NOMO-1 (cell line): ENCODE data around the gene OR7C1.
"Not testable (repeated sequence)": the region's sequence is repeated elsewhere in the genome, so short reads cannot be mapped to it uniquely, and the experiment has no call there.

Experiments used
- DNase-seq, 2 experiments: peaks; one replicate each; lab custom pipeline; 2025; ENCODE audit not compliant: unreplicated experiment in 2 of 2; lab: John Stamatoyannopoulos, UW

OR7C1 gene

DNA sequence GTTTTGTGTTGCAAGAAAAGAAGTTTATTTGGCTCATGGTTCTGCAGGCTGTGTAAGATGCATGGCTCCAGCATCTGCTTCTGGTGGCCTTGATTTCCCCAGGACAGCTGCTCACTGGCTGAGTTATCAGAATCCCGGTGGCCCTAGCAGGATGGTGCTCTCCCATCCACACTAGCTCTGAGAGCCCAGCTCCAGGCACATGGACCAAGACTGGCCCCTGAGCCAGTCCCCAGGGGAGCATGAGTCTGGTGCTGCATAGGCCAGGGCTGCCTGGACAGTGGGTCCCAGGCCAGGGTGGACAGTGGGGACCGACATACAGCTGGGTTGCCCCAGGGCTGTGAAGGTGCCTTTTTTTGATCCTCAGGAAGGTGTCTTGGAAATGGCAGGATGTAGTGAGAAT, 67.0 kb downstream of the OR7C1 start:
- DNase-seq: no peak

DNA sequence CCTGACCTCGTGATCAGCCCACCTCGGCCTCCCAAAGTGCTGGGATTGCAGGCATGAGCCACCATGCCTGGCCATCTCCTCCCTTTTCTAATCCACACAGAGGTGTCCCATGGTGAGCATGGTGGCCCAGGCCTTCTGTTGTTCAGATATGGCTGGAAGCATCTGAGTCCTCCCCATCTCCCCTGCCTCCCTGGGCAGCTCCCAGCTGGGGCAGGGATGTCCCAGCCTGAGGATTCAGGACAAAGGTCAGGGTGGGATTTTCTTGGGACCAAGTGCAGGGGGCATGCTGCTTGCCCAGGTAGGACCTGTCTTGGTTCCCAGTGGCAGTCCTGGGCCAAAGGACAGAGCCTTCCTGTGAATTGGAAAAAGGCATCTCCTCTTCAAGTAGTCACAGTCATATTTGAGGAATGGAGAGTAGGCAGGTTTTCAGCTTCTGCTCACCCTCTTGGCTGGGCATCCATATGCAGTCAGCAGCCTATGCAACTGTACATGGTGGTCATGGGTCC, 67.5 kb downstream of the OR7C1 start:
- DNase-seq: no peak

DNA sequence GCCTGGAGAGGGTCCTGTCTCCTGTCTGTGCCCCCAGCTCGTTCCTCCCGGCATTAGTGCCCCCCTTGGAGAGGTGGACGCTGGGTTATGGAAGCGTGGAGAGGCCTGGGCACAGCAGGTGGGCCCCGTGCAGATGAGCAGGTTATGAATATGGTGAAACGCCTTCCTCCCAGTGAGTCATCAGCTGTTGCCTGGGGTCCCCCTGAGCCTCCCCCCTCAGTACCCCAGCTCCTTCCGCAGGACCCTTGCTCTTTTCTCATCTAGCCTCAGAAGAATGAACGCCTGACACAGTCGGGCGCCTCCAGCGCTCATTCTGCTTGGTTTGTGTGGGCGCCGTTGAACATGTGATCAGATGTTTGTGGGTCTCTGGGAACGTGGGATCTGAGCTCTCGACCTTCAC, 69.1 kb downstream of the OR7C1 start:
- not testable (repeated sequence) for DNase-seq

DNA sequence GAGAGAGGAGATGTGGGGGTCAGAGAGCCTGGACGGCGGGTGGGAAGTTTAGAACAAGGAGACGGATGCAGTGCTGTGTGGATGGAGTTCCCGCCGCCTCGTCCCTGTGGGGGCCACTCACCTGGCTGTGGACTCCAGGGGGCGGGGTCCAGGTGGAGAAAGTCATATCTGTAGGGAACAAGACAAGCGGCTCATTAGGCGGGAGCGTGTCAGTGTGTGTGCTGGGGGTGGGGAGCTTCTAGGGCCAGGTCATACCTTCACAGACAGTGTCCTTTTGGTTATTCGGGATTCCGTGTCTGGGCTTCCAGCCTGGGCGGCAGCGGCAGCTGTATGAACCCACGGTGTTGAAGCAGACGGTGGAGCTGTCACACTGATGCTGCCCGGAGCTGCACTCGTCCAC, 69.6 kb downstream of the OR7C1 start:
- DNase-seq: not testable (repeated sequence)

DNA sequence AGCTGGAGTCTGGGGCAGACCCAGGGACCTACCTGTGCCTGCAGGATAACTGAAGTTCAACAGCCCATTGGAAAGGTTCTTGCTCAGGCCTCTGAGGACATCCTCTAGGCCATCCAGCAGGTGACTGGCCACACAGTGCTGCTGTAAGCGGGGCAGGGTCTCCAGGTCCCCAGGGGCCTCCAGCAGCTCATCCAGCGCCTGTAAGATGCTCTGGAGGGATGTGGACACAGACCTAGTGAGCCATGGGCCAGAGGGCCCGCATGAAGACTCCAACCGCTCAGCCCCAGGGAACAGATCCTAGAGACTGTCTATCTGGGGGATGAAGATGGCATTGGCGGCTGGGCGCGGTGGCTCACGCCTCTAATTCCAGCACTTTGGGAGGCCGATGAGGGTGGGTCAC, 70.6 kb downstream of the OR7C1 start:
- no peak for DNase-seq

DNA sequence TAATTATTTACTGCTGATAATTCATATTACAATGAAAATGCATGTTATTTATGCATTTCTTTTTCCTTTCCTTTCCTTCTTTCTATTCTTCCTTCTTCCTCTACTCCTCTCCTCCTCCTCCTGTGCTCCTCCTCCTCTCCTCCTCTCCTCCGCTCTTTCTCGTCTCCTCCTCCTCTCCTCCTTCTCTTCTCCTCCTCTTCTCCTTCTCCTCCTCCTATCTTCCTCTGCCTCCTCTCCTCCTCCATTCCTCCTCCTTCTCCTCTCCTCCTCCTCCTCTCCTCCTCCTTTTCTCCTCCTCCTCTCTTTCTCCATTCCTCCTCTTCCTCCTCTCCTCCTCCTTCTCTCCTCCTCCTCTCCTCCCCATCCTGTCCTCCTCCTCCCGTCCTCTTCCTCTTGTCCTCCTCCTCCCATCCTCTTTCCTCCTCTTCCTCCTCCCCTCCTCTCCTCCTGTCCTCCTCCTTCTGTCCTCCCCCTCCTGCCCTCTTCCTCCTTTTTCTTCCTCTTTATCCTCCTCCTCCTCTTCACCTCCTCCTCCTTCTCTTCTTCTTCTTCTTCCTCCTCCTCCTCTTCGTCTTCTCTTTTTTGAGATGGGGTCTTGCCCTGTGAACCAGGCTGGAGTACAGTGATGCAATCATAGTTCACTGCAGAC, 71.4 kb downstream of the OR7C1 start:
- DNase-seq: no peak

DNA sequence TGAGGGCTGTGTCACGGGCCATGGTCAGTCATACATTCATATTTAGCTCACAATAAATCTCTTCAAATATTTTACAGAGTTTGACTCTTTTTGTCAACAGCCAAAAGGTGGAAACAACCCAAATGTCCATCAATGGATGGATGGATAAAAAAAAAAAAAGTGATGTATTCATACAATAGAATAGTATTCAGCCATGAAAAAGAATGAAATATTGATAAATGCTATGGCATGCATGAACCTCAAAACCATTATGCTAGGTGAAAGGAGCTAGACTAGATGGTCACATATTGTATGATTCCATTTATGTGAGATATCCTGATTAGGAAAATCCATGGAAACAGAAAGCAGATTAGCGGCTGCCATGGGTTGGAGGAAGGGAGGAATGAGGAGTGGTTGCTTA, 72.9 kb downstream of the OR7C1 start:
- DNase-seq: no peak

DNA sequence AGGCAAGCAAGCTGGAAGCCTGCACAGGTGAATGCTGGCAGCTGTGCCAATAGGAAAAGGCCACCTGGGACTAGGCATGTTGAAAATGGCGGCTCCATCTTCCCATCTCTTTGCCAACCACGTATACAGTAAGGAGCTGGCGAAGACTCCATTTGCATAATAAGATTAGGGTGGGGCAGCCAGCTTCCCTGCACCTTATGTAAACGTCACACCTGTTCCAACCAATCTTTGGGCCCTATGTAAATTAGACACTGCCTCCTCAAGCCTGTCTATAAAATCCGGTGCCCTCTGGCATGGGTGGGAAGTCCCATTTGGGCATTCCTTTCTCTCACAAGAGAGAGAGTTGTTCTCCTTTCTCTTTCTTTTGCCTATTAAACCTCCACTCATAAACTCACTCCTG, 73.4 kb downstream of the OR7C1 start:
- no peak for DNase-seq

DNA sequence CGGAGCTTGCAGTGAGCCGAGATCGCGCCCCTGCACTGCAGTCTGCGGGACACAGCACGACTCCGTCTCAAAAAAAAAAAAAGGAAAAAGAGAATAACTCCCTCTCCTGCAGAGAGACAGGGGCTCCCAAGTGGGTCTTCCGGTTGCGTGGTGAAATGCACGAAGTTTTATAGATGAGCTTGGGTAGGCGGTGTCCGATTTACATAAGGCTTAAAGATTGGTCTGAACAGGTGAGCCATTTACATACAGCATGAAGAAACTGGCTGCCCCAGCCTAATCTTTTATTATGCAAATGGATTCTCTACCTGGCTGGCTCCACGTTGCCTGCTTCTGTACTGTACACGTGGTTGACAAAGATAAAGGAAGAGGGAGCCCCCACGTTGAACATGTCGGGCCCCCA, 76.2 kb downstream of the OR7C1 start:
- DNase-seq: no peak

DNA sequence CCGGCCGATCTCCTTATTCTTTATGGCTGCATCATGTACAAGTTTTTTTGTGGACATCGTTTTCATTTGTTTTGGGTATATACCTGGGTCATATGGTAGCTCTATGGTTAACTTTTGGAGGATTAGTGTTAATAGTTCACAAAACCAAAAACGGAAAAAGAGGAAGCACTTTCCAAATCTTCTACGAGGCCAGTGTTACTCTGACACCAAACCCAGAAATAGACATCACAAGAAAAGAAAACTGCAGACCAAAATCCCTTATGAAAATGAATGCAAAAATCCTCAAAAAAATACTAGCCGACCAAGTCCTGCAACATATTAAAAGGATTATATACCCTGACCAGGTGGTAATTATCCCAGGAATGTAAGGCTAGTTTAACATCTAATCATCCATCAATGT, 86.4 kb downstream of the OR7C1 start:
- peak; percentile 16 to 21 for DNase-seq
